HFF-Myc (cell line): ENCODE results near the gene ISOC2.
A peak's percentile ranks its signal among the peaks of the same experiment; 100 is the strongest.

Source experiments
- DNase-seq: peaks from one replicate; pipeline ENCODE4 v3.0.0-alpha.2; 2011; ENCODE audit warnings: low read depth; ENCODE audit errors: extremely low read depth
- H3K4me3 ChIP-seq: replicated peaks from 2 replicates; pipeline ENCODE4 v1.5.1; 2011; ENCODE audit warnings: low read depth, mild to moderate bottlenecking, control low read depth, low read length
- CTCF ChIP-seq: IDR thresholded peaks from 2 replicates; pipeline ENCODE4 v1.5.1; 2012; ENCODE audit warnings: mild to moderate bottlenecking, low read depth, low read length, control low read depth; ENCODE audit errors: missing control alignments

The ISOC2 gene

GRCh38 chr19:55456347-55456746, 5.1 kb downstream of the ISOC2 start:
- H3K4me3 ChIP-seq: no peak overlapping the region
- TF ChIP-seq CTCF: no peak
- no peak for DNase-seq

GRCh38 chr19:55455576-55456235, 5.7 kb downstream of the ISOC2 start:
- no peak overlapping the region for H3K4me3 ChIP-seq
- no peak for TF ChIP-seq CTCF
- no peak for DNase-seq

GRCh38 chr19:55454787-55455243, 6.6 kb downstream of the ISOC2 start:
- no peak for DNase-seq
- peak; percentile 75 for TF ChIP-seq CTCF
- no peak overlapping the region for H3K4me3 ChIP-seq

- DNase-seq: no peak
- TF ChIP-seq CTCF: no peak
- H3K4me3 ChIP-seq: no peak overlapping the region
These were observed 7.8 kb downstream of the ISOC2 start for GRCh38 chr19:55453511-55454260.

- no peak for TF ChIP-seq CTCF
- peak; percentile 40 for DNase-seq
- H3K4me3 ChIP-seq: no peak overlapping the region
These were observed 8.6 kb downstream of the ISOC2 start for GRCh38 chr19:55452749-55453346.

GRCh38 chr19:55451965-55452748, 9.3 kb downstream of the ISOC2 start:
- TF ChIP-seq CTCF: no peak
- H3K4me3 ChIP-seq: no peak overlapping the region

More at GRCh38 chr19:55451965-55452748, 9.3 kb downstream of the ISOC2 start:
- DNase-seq: no peak
